SK-N-SH treated with all-trans-retinoic acid at 6 μM for 48 hours (cell line): ENCODE results near the gene CLEC4C.
"Not testable (repeated sequence)": the region's sequence is repeated elsewhere in the genome, so short reads cannot be mapped to it uniquely, and the experiment has no call there.

Source experiments
- ATAC-seq: fragments of 200-7000 bp; cut with Tn5 transposase; 3 replicates; pipeline ENCODE4 v1.9.1; 2020; ENCODE audit warnings: mild to moderate bottlenecking, moderate library complexity
- ARNTL ChIP-seq: fragments of 450-650 bp; formaldehyde crosslinking; IDR thresholded peaks from 2 replicates; pipeline ENCODE4 v1.5.0; 2020; ENCODE audit warnings: low read depth, mild to moderate bottlenecking, moderate library complexity, borderline replicate concordance
- BACH2 ChIP-seq: fragments of 250-450 bp; sonication (Bioruptor Pico); IDR thresholded peaks from 2 replicates; pipeline ENCODE4 v1.9.0; 2021; ENCODE audit warnings: mild to moderate bottlenecking, borderline replicate concordance
- CSDC2 ChIP-seq: fragments of 250-450 bp; sonication (Bioruptor Pico); IDR thresholded peaks from 2 replicates; pipeline ENCODE4 v1.5.0; 2020; ENCODE audit warnings: mild to moderate bottlenecking, moderate library complexity
- ESRRG ChIP-seq: fragments of 250-450 bp; sonication (Bioruptor Pico); IDR thresholded peaks from 2 replicates; pipeline ENCODE4 v1.6.1; 2021; ENCODE audit warnings: mild to moderate bottlenecking
- GLIS3 ChIP-seq: fragments of 250-450 bp; sonication (Bioruptor Pico); IDR thresholded peaks from 2 replicates; pipeline ENCODE4 v1.5.0; 2020; ENCODE audit warnings: mild to moderate bottlenecking, moderate library complexity
- ISL1 ChIP-seq: fragments of 250-450 bp; sonication (Bioruptor Pico); IDR thresholded peaks from 2 replicates; pipeline ENCODE4 v2.1.2; 2022; ENCODE audit warnings: mild to moderate bottlenecking, moderate library complexity
- OSR1 ChIP-seq: fragments of 250-450 bp; sonication (Bioruptor Pico); IDR thresholded peaks from 2 replicates; pipeline ENCODE4 v1.8.0; 2022; ENCODE audit warnings: moderate library complexity, mild to moderate bottlenecking, inconsistent platforms
- PATZ1 ChIP-seq: fragments of 250-450 bp; sonication (Bioruptor Pico); IDR thresholded peaks from 2 replicates; pipeline ENCODE4 v1.8.0; 2020; ENCODE audit warnings: mild to moderate bottlenecking, moderate library complexity, borderline replicate concordance
- PPARA ChIP-seq: fragments of 250-450 bp; sonication (Bioruptor Pico); IDR thresholded peaks from 2 replicates; pipeline ENCODE4 v1.5.0; 2020; ENCODE audit warnings: mild to moderate bottlenecking, borderline replicate concordance
- RARB ChIP-seq: fragments of 250-450 bp; sonication (Bioruptor Pico); IDR thresholded peaks from 2 replicates; pipeline ENCODE4 v1.8.0; 2021; ENCODE audit warnings: mild to moderate bottlenecking, moderate library complexity
- SNAI2 ChIP-seq: fragments of 250-450 bp; sonication (Bioruptor Pico); IDR thresholded peaks from 2 replicates; pipeline ENCODE4 v1.5.0; 2020; ENCODE audit warnings: mild to moderate bottlenecking, moderate library complexity
- TCF4 ChIP-seq: fragments of 250-450 bp; sonication (Bioruptor Pico); IDR thresholded peaks from 2 replicates; pipeline ENCODE4 v1.8.0; 2021; ENCODE audit warnings: mild to moderate bottlenecking, moderate library complexity, borderline replicate concordance
- TOX ChIP-seq: fragments of 250-450 bp; sonication (Bioruptor Pico); IDR thresholded peaks from 2 replicates; pipeline ENCODE4 v1.8.0; 2021; ENCODE audit warnings: mild to moderate bottlenecking, moderate library complexity, borderline replicate concordance
- TSHZ2 ChIP-seq: fragments of 250-450 bp; sonication (Bioruptor Pico); IDR thresholded peaks from 2 replicates; pipeline ENCODE4 v1.5.0; 2020; ENCODE audit warnings: mild to moderate bottlenecking, moderate library complexity
- ZC3H10 ChIP-seq: fragments of 250-450 bp; sonication (Bioruptor Pico); IDR thresholded peaks from 2 replicates; pipeline ENCODE4 v1.5.1; 2021; ENCODE audit warnings: mild to moderate bottlenecking, moderate library complexity
- ZFP3 ChIP-seq: fragments of 250-450 bp; sonication (Bioruptor Pico); IDR thresholded peaks from 2 replicates; pipeline ENCODE4 v1.5.0; 2020; ENCODE audit warnings: mild to moderate bottlenecking, moderate library complexity
- ZFP30 ChIP-seq: fragments of 450-650 bp; formaldehyde crosslinking; IDR thresholded peaks from 2 replicates; pipeline ENCODE4 v1.5.0; 2022; ENCODE audit warnings: mild to moderate bottlenecking, moderate library complexity
- ZNF565 ChIP-seq: fragments of 450-650 bp; formaldehyde crosslinking; conservative IDR thresholded peaks from 2 replicates; pipeline ENCODE4 v1.5.0; 2020; ENCODE audit warnings: low read depth, mild to moderate bottlenecking, moderate library complexity
- ZNF70 ChIP-seq: fragments of 450-650 bp; formaldehyde crosslinking; IDR thresholded peaks from 2 replicates; pipeline ENCODE4 v1.5.0; 2020; ENCODE audit warnings: mild to moderate bottlenecking, moderate library complexity
- ZNF8 ChIP-seq: fragments of 450-650 bp; formaldehyde crosslinking; IDR thresholded peaks from 2 replicates; pipeline ENCODE4 v1.5.0; 2020; ENCODE audit warnings: mild to moderate bottlenecking, moderate library complexity
- TF ChIP-seq, protein P1 (sequence below): fragments of 250-450 bp; sonication (Bioruptor Pico); IDR thresholded peaks from 2 replicates; pipeline ENCODE4 v1.8.0; 2021; ENCODE audit warnings: low read depth, mild to moderate bottlenecking, moderate library complexity, borderline replicate concordance
- TF ChIP-seq, protein P2 (sequence below): fragments of 250-450 bp; sonication (Bioruptor Pico); IDR thresholded peaks from 2 replicates; pipeline ENCODE4 v1.5.1; 2020; ENCODE audit warnings: low read depth, mild to moderate bottlenecking, moderate library complexity

CLEC4C gene

DNA sequence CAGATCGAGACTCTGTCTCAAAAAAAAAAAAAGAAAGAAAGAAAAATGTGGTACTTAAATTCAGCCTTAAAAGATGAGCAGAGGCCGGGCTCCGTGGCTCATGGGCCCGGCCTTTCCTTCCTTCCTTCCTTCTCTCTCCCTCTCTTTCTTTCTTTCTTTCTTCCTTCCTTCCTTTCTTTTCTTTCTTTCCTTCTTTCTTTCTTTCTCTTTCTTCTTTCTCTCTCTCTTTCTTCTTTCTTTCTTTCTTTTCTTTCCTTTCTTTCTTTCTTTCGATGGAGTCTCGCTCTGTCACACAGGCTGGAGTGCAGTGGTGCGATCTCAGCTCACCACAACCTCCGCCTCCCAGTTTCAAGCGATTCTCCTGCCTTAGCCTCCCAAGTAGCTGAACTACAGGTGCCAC, 36.3 kb upstream of the CLEC4C start:
- ATAC-seq: not testable (repeated sequence)

- no peak for ATAC-seq
- TF ChIP-seq TSHZ2 (no peak), PPARA (CRISPR knock-in tag) (no peak), OSR1 (no peak), ZFP3 (CRISPR knock-in tag) (no peak), ZNF70 (CRISPR knock-in tag) (no peak), SNAI2 (CRISPR knock-in tag) (no peak), BACH2 (CRISPR knock-in tag) (no peak), TOX (CRISPR knock-in tag) (no peak), ZNF8 (CRISPR knock-in tag) (no peak), GLIS3 (CRISPR knock-in tag) (no peak), TCF4 (no peak), ZFP30 (CRISPR knock-in tag) (no peak), RARB (CRISPR knock-in tag) (no peak), ZNF565 (no peak), CSDC2 (no peak), PATZ1 (CRISPR knock-in tag) (no peak), ESRRG (no peak), ZC3H10 (CRISPR knock-in tag) (no peak), ARNTL (CRISPR knock-in tag) (no peak)
- TF ChIP-seq, protein P1, sequence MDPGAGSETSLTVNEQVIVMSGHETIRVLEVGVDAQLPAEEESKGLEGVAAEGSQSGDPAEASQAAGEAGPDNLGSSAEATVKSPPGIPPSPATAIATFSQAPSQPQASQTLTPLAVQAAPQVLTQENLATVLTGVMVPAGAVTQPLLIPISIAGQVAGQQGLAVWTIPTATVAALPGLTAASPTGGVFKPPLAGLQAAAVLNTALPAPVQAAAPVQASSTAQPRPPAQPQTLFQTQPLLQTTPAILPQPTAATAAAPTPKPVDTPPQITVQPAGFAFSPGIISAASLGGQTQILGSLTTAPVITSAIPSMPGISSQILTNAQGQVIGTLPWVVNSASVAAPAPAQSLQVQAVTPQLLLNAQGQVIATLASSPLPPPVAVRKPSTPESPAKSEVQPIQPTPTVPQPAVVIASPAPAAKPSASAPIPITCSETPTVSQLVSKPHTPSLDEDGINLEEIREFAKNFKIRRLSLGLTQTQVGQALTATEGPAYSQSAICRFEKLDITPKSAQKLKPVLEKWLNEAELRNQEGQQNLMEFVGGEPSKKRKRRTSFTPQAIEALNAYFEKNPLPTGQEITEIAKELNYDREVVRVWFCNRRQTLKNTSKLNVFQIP (CRISPR knock-in tag): no peak
These were observed 34.9 kb upstream of the CLEC4C start for GRCh38 chr12:7782055-7782454.

DNA sequence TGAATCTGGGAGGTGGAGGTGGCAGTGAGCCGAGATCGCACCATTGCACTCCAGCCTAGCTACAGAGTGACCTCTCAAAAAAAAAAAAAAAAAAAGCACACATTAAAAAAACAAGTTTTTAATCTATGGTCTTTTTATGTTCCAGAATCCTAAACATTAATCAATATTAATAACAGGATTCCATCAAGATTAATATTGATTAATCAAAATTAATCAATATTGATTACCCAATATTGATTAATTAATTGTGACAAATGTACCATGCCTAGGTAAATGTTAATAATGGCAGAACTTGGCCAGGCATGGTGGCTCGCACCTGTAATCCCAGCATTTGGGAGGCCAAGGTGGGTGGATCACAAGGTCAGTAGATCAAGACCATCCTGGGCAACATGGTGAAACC, 34.1 kb upstream of the CLEC4C start:
- ATAC-seq: no peak

DNA sequence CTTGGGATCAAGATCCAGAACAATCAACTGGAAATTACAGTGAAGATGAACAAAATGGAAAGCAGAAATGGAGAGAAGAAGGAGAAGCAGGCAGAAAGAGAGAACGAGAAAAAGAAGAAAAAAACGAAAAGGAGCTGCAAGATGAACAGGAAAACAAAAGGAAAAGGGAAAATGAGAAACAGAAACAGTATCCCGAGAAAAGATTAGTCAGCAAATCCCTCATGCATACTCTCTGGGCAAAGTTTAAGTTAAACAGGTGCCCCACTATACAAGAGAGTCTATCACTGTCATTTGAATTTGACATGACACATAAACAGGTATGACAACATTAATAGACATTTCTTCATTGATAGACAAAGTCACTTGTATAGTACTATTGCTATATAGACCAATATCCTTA, 22.8 kb upstream of the CLEC4C start:
- TF ChIP-seq ZNF8 (CRISPR knock-in tag) (no peak), ISL1 (CRISPR knock-in tag) (no peak), TOX (CRISPR knock-in tag) (no peak), OSR1 (no peak), ZFP30 (CRISPR knock-in tag) (no peak), ZC3H10 (CRISPR knock-in tag) (no peak), GLIS3 (CRISPR knock-in tag) (no peak), ZNF565 (no peak), RARB (CRISPR knock-in tag) (no peak), BACH2 (CRISPR knock-in tag) (no peak), PATZ1 (CRISPR knock-in tag) (no peak), ZFP3 (CRISPR knock-in tag) (no peak)
- TF ChIP-seq, protein P2, sequence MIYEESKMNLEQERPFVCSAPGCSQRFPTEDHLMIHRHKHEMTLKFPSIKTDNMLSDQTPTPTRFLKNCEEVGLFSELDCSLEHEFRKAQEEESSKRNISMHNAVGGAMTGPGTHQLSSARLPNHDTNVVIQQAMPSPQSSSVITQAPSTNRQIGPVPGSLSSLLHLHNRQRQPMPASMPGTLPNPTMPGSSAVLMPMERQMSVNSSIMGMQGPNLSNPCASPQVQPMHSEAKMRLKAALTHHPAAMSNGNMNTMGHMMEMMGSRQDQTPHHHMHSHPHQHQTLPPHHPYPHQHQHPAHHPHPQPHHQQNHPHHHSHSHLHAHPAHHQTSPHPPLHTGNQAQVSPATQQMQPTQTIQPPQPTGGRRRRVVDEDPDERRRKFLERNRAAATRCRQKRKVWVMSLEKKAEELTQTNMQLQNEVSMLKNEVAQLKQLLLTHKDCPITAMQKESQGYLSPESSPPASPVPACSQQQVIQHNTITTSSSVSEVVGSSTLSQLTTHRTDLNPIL (CRISPR knock-in tag): no peak
- ATAC-seq: no peak

More for the DNA sequence above, 34.1 kb upstream of the CLEC4C start:
- no peak for TF ChIP-seq ZFP30 (CRISPR knock-in tag)
- no peak for TF ChIP-seq OSR1
- no peak for TF ChIP-seq ISL1 (CRISPR knock-in tag)
- TF ChIP-seq TCF4: no peak
- no peak for TF ChIP-seq BACH2 (CRISPR knock-in tag)
